H9 (cell line): ENCODE results near the gene SPTLC1. TPM values are rescaled to one million over a fixed set of nuclear protein-coding genes. Genes with fewer than 3 reads are reported as not detected.
A peak's percentile ranks its signal among the peaks of the same experiment; 100 is the strongest.

ENCODE experiments used
- DNase-seq: peaks from one replicate; pipeline ENCODE4 v3.0.0-alpha.2; 2017
- H2AFZ ChIP-seq: one replicate; pipeline ENCODE4 v1.6.1; 2013; ENCODE audit warnings: mild to moderate bottlenecking, low read length, control low read depth, moderate library complexity
- H2AK5ac ChIP-seq: 2 replicates; pipeline ENCODE4 v1.6.1; 2013; ENCODE audit warnings: low read length, control low read depth, mixed read lengths; ENCODE audit not compliant: insufficient read length
- H2BK120ac ChIP-seq: one replicate; pipeline ENCODE4 v1.6.1; 2013; ENCODE audit warnings: low read depth, mild to moderate bottlenecking, low read length, control low read depth, inconsistent platforms; ENCODE audit not compliant: poor library complexity, severe bottlenecking
- H2BK12ac ChIP-seq: 2 replicates; pipeline ENCODE4 v1.6.1; 2013; ENCODE audit warnings: low read length, control low read depth, mixed read lengths, low read depth; ENCODE audit not compliant: insufficient read length
- H2BK15ac ChIP-seq: 2 replicates; pipeline ENCODE4 v1.6.1; 2013; ENCODE audit warnings: low read depth, low read length, control low read depth
- H2BK20ac ChIP-seq: one replicate; pipeline ENCODE4 v1.6.1; 2013; ENCODE audit warnings: low read depth, mild to moderate bottlenecking, low read length, control low read depth, inconsistent platforms; ENCODE audit not compliant: poor library complexity, severe bottlenecking
- H2BK5ac ChIP-seq: 2 replicates; pipeline ENCODE4 v1.6.1; 2013; ENCODE audit warnings: low read length, control low read depth, mixed read lengths; ENCODE audit not compliant: insufficient read length
- H3K14ac ChIP-seq: 2 replicates; pipeline ENCODE4 v1.6.1; 2013; ENCODE audit warnings: low read length, control low read depth; ENCODE audit not compliant: insufficient read depth
- H3K18ac ChIP-seq: 2 replicates; pipeline ENCODE4 v1.6.1; 2013; ENCODE audit warnings: low read depth, mild to moderate bottlenecking, mixed read lengths, low read length, control low read depth; ENCODE audit not compliant: insufficient read length
- H3K23ac ChIP-seq: 2 replicates; pipeline ENCODE4 v1.6.1; 2013; ENCODE audit warnings: low read length, control low read depth, mixed read lengths, low read depth; ENCODE audit not compliant: insufficient read length
- H3K23me2 ChIP-seq: 2 replicates; pipeline ENCODE4 v1.6.1; 2013; ENCODE audit warnings: low read depth, mild to moderate bottlenecking, mixed read lengths, low read length, control low read depth; ENCODE audit not compliant: insufficient read length, poor library complexity, severe bottlenecking
- H3K27ac ChIP-seq: 2 replicates; pipeline ENCODE4 v1.5.1; 2013; ENCODE audit warnings: low read length, control low read depth, mixed read lengths, low read depth; ENCODE audit not compliant: insufficient read length
- H3K27me3 ChIP-seq: 2 replicates; pipeline ENCODE4 v1.6.1; 2013; ENCODE audit warnings: low read length, control low read depth, inconsistent platforms; ENCODE audit not compliant: insufficient read depth
- H3K4ac ChIP-seq: 2 replicates; pipeline ENCODE4 v1.6.1; 2013; ENCODE audit warnings: low read depth, mild to moderate bottlenecking, control low read depth, inconsistent platforms, low read length, moderate library complexity
- H3K4me1 ChIP-seq: 2 replicates; pipeline ENCODE4 v1.6.1; 2013; ENCODE audit warnings: low read length, control low read depth, inconsistent platforms; ENCODE audit not compliant: insufficient read depth
- H3K4me2 ChIP-seq: 2 replicates; pipeline ENCODE4 v1.6.1; 2013; ENCODE audit warnings: low read length, control low read depth, mixed read lengths; ENCODE audit not compliant: insufficient read length, insufficient read depth
- H3K56ac ChIP-seq: 2 replicates; pipeline ENCODE4 v1.6.1; 2013; ENCODE audit warnings: low read depth, mild to moderate bottlenecking, mixed read lengths, low read length, control low read depth; ENCODE audit not compliant: insufficient read length
- H3K79me1 ChIP-seq: 2 replicates; pipeline ENCODE4 v1.6.1; 2013; ENCODE audit warnings: low read depth, mild to moderate bottlenecking, moderate library complexity, low read length, control low read depth, inconsistent platforms; ENCODE audit not compliant: insufficient read depth, poor library complexity, severe bottlenecking
- H3K79me2 ChIP-seq: 2 replicates; pipeline ENCODE4 v1.6.1; 2013; ENCODE audit warnings: low read length, control low read depth, inconsistent platforms; ENCODE audit not compliant: insufficient read depth
- H3K9ac ChIP-seq: 2 replicates; pipeline ENCODE4 v1.6.1; 2013; ENCODE audit warnings: low read length, control low read depth, mixed read lengths; ENCODE audit not compliant: insufficient read length; ENCODE audit errors: extremely low read depth
- H3K9me3 ChIP-seq: one replicate; pipeline ENCODE4 v1.6.1; 2013; ENCODE audit warnings: low read depth, low read length, inconsistent platforms; ENCODE audit not compliant: control insufficient read depth
- H3T11ph ChIP-seq: one replicate; pipeline ENCODE4 v1.6.1; 2013; ENCODE audit warnings: mild to moderate bottlenecking, low read length, control low read depth, inconsistent platforms
- H4K20me1 ChIP-seq: one replicate; pipeline ENCODE4 v1.6.1; 2013; ENCODE audit not compliant: control insufficient read depth, insufficient read length, insufficient read depth
- H4K5ac ChIP-seq: 2 replicates; pipeline ENCODE4 v1.6.1; 2013; ENCODE audit warnings: low read depth, mild to moderate bottlenecking, mixed read lengths, low read length, control low read depth; ENCODE audit not compliant: insufficient read length
- H4K8ac ChIP-seq: replicated peaks from 2 replicates; pipeline ENCODE4 v1.6.1; 2013; ENCODE audit warnings: low read length, control low read depth, mixed read lengths, low read depth; ENCODE audit not compliant: insufficient read length
- H4K91ac ChIP-seq: 2 replicates; pipeline ENCODE4 v1.6.1; 2013; ENCODE audit warnings: low read depth, mild to moderate bottlenecking, moderate library complexity, mixed read lengths, low read length, control low read depth; ENCODE audit not compliant: insufficient read length
- H3K27ac Mint-ChIP-seq, 3 experiments: 2 replicates in 2 of 3; 3 replicates in 1 of 3; pipeline ENCODE4 v1.8.0; 2020 to 2021; ENCODE audit warnings: mixed read lengths in 3 of 3, mild to moderate bottlenecking in 1 of 3, moderate library complexity in 1 of 3
- H3K27me3 Mint-ChIP-seq: 2 replicates; pipeline ENCODE4 v1.8.0; 2021; ENCODE audit warnings: low read depth, mild to moderate bottlenecking, moderate library complexity, mixed read lengths
- H3K36me3 Mint-ChIP-seq, 3 experiments: 2 replicates in 2 of 3; 3 replicates in 1 of 3; pipeline ENCODE4 v1.8.0; 2020 to 2021; ENCODE audit warnings: low read depth in 3 of 3, mixed read lengths in 3 of 3; ENCODE audit not compliant: insufficient read depth in 1 of 3
- H3K4me1 Mint-ChIP-seq, 2 experiments: 2 replicates each; pipeline ENCODE4 v1.8.0; 2020; ENCODE audit warnings: mixed read lengths in 2 of 2
- H3K4me3 Mint-ChIP-seq, 2 experiments: 2 replicates in 1 of 2; 3 replicates in 1 of 2; pipeline ENCODE4 v1.8.0; 2020 to 2021; ENCODE audit warnings: mild to moderate bottlenecking in 2 of 2, mixed read lengths in 2 of 2, moderate library complexity in 1 of 2
- H3K9me3 Mint-ChIP-seq, 2 experiments: 2 replicates in 1 of 2; 3 replicates in 1 of 2; pipeline ENCODE4 v1.8.0; 2020; ENCODE audit warnings: mild to moderate bottlenecking in 2 of 2, mixed read lengths in 2 of 2, moderate library complexity in 1 of 2
- WGBS: extraction: QIAGEN DNeasy Blood & Tissue Kit; methylation state at CpG from one replicate; pipeline ENCODE4 v1.1.7; 2013; ENCODE audit warnings: missing lambda C conversion rate, low lambda C conversion rate, mixed read lengths; ENCODE audit not compliant: insufficient read length; ENCODE audit errors: extremely low coverage; 5-methylcytosine and 5-hydroxymethylcytosine counted together
- total RNA-seq: library from RNA; stranded (reverse); gene quantifications from 2 replicates; pipeline ENCODE4 v1.2.1, GENCODE V29; 2021
- TF ChIP-seq, protein P1 (sequence below): fragments of 200-600 bp; sonication (generic); conservative IDR thresholded peaks from 3 replicates; pipeline ENCODE4 v1.8.0; 2021; ENCODE audit warnings: antibody characterized with exemption, mild to moderate bottlenecking

The SPTLC1 gene
- total RNA-seq, 1 experiment from 2014 or later, result 73.5 TPM

- H3K27ac Mint-ChIP-seq, result peak overlapping the region; percentile 78 to 99 (median 98)
- H3K4me2 ChIP-seq, result peak overlapping the region; percentile 1
- no peak overlapping the region for H3K14ac ChIP-seq
These were observed 59.6 kb downstream of the SPTLC1 start for GRCh38 chr9:92055624-92056023.

More at GRCh38 chr9:92055624-92056023, 59.6 kb downstream of the SPTLC1 start:
- Histone ChIP-seq H2AK5ac (no peak overlapping the region), H3K79me2 (no peaks in the 10 kb centered on the region), H4K5ac (no peak overlapping the region), H2BK20ac (no peak overlapping the region), H4K8ac (no peak overlapping the region), H3K27ac (peak overlapping the region; percentile 75), H2BK120ac (no peak overlapping the region), H3T11ph (no peak overlapping the region), H2BK12ac (no peak overlapping the region), H3K79me1 (no peaks in the 10 kb centered on the region), H2BK15ac (no peak overlapping the region), H3K23ac (no peak overlapping the region), H3K27me3 (no peaks in the 10 kb centered on the region), H2AFZ (no peak overlapping the region), H3K56ac (no peak overlapping the region), H3K4me1 (peaks cover 2% of the 10 kb centered on the region; the same call in 1 of the 2 replicates), H3K9me3 (no peaks in the 10 kb centered on the region), H3K4ac (no peak overlapping the region), H4K20me1 (no peaks in the 10 kb centered on the region), H2BK5ac (no peak overlapping the region), H3K18ac (no peak overlapping the region), H3K9ac (no peak overlapping the region), H4K91ac (no peak overlapping the region), H3K23me2 (no peaks in the 10 kb centered on the region)
- H3K4me3 Mint-ChIP-seq, result peak overlapping the region; percentile 26 to 51; a peak in 3 of 5 replicates
- DNase-seq, result no peak
- peaks cover 59 to 72% of the 10 kb centered on the region in 2 experiments for H3K4me1 Mint-ChIP-seq
- H3K9me3 Mint-ChIP-seq, result peaks cover 4 to 8% of the 10 kb centered on the region in 2 experiments; a peak in 4 of 5 replicates
- TF ChIP-seq, protein P1, sequence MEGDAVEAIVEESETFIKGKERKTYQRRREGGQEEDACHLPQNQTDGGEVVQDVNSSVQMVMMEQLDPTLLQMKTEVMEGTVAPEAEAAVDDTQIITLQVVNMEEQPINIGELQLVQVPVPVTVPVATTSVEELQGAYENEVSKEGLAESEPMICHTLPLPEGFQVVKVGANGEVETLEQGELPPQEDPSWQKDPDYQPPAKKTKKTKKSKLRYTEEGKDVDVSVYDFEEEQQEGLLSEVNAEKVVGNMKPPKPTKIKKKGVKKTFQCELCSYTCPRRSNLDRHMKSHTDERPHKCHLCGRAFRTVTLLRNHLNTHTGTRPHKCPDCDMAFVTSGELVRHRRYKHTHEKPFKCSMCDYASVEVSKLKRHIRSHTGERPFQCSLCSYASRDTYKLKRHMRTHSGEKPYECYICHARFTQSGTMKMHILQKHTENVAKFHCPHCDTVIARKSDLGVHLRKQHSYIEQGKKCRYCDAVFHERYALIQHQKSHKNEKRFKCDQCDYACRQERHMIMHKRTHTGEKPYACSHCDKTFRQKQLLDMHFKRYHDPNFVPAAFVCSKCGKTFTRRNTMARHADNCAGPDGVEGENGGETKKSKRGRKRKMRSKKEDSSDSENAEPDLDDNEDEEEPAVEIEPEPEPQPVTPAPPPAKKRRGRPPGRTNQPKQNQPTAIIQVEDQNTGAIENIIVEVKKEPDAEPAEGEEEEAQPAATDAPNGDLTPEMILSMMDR, result no peak
- no peaks in the 10 kb centered on the region for H3K27me3 Mint-ChIP-seq
- H3K36me3 Mint-ChIP-seq, result peaks cover 30 to 52% (median 47%) of the 10 kb centered on the region in 3 experiments
- no CpG with 5 or more reads among the region's 2 CpGs for WGBS
